GM19455 (cell line): Measurements from ENCODE around the gene ZIC4.

ENCODE experiments used
- ATAC-seq: cut with Tn5 transposase; IDR thresholded peaks from one replicate; pipeline ENCODE4 v1.9.1; 2021; ENCODE audit not compliant: unreplicated experiment

The ZIC4 gene

DNA sequence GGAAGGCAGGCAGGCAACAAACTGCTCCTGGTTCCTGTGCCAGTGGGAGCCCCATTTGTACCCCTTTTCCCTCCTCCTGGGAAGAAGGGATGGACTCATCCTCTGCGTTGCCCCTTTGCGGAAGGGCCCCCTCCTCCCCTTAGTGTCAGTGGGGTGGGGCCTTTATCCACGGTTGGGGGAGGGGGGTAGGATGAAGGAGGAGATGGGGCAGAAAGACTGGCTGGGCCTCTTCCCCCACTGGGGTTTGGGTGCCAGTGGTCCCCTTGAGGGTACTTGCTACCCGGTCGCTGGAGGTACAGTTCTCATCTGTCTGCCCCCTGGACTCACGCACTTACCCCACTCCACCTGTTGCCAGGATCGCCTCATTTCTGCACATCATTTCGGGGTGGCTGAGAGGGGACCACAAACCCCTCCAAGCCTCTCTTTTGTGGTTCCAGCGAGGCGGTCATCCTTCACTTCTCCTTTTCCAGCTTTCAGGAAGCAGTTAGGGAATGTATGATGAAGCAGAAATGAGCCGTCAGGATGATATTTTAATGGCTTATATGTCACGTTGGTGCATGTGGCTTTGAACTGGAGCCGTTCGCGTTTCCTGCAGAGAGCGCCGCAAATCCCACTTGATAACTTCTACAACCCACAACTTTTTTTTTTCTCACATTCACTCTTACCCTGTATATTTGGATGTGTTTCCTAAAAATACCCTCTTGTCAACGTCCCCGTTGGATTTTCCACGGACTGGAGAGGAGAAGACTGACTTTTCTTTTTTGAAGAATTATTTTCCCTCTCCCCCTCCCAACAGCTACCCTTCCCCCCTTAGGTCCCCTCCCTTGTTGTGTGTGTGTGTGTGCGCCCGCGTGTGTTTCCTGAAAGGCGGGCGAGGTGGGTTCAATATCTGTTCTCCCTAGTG is at the start of gene ZIC4:
Gene ZIC4 (minus strand): TSS at position 516 of the 904 bp plus-strand sequence. CDS start 3,746 bp downstream, outside the sequence.
- no peak for ATAC-seq

DNA sequence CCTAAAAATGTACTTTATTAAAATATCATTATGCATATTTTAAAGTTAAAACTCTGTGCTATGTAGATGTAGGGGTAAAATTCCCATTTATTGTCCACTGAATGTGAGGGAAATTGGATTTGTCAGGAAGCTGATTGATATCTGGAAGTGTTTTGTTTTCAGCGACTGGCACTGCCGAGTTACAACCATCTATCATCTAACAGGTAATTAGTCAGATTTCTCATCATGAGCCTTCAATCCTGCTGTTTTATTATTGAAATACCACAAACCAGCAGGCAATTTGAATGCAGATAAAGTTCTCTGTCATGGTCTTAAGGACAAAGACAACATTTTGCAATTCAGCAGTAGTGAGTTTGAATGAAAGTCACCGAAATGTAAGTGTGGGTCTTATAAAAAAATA is 43.3 kb upstream of the ZIC4 start:
- no peak for ATAC-seq

DNA sequence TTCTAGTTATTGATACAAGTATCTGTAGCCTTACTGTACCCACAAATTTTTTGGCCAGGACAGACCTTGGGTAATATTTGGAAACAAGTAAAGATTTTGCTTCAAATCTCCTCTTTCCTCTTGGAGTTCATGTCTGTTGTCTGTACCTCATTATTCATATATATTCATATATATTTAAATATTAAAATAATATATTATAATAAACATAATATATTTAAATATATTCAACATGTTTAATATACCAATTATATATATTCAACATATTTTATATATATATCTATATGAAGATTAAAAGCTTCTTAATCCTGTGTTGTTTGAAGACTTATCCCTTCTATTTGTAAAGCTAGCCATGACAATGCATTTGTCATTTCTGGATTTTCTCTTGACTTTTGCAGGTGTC is 40.9 kb upstream of the ZIC4 start:
- no peak for ATAC-seq

DNA sequence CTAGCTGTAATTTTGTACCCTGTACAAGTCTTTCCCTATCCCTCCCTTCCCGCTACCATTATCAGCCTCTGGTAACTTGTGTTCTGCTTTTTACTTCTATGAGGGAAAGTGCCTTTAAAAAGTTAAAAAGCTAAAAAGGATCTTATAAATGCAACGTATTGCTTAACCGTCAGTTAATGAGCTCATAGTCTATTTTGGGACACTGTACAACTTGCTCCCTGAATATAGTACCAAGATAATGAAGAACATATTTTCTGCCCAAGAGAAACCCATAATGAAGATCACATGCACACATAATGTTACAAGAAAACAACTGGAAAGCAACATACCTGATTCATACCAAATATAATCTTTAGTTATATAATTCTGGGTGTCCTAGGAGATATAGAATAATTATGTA is 25.4 kb upstream of the ZIC4 start:
- no peak for ATAC-seq

DNA sequence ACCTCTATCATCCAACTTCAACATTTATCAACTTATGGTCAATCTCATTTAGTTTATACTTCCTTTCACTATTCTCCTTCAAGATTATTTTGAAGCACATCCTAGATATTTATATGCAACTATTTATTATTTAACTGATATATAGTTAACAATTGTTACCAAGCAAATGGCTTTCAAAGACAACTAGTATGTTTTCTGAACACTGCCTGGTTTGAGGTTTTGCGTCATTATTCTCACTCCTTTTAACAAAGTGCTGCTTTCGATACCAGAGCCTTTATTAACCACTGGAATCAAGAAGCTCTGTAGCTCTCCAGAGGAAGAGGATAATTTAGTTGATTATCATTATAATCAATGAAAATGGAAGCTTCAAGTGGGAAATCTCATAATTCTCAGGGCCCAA is 22.4 kb upstream of the ZIC4 start:
- ATAC-seq = no peak

DNA sequence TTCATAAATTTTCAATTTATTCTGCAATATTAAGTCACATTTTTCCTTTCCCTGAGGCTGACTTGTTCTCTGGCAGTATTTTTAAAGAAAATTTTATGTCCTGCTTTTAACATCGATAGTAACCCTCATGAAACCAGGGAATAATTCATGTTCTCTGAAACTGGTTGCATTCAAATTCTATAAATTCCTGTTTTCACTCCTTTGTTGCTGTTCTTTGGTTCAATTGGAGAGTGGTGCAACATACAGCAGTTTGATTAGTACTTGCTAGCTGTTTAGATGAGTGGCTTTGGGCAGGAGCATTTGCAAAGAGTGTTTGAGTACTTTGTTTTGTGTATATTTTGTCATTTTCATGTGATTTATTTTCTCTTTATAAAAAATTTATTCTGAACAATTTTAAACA is 22.0 kb upstream of the ZIC4 start:
- no peak for ATAC-seq

DNA sequence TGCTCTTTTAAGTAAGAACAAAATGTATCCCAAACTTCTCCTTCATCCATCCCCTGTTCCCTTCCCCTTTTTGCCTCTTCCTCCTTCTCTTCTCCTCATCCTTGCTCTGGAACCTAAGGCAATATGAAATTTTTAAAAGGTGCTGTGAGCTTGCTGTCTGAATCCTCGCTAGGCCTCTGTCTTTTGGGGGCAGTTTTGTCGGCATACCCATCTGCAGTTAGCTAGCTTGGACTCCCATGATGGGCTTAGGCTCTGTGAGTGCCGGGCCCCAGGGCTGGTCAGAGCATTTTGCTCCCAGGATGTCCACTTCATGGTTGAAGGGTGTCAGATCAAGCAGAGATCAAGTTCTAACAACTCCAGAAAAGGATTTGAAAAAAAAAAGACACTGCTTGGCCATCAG is 21.4 kb upstream of the ZIC4 start:
- no peak for ATAC-seq

DNA sequence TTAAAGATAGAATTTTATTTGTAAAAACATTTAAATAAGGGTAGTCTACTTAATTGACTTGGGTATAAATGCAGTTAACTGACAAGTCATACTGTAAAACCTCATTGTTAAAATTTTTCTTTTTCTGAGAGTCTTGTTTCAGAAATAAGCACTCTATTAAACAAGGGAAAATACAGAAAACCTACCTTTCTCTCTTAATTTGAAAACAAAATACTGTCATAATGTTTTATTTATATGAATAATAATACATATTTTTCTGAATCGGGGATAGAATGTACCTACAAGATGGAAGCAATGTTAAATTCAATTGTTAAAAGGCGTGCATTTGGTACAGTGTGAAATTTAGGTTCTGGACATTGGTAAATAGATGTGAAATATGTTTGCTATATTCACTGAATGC is 20.6 kb upstream of the ZIC4 start:
- no peak for ATAC-seq

DNA sequence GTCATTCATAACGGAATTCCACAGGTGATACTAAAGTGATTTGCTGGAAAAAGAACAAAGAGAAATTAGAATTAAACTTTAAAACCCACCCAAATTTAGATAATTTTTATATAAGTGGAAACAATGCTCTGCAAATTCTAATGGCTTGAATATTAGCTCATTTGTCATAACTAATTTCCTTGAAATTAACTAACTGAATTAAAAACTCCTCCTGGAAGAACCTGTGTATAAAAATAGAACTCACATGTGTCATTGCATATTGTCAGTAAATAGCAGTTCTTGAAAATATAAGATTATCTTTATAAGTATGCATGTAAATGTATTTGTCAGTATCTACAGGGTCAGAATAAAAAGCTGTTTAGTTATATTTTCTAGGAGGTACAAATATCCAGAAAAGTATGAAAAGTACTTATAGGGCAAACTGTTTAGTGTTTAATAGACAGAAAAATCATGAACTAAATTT is 19.1 kb upstream of the ZIC4 start:
- no peak for ATAC-seq

DNA sequence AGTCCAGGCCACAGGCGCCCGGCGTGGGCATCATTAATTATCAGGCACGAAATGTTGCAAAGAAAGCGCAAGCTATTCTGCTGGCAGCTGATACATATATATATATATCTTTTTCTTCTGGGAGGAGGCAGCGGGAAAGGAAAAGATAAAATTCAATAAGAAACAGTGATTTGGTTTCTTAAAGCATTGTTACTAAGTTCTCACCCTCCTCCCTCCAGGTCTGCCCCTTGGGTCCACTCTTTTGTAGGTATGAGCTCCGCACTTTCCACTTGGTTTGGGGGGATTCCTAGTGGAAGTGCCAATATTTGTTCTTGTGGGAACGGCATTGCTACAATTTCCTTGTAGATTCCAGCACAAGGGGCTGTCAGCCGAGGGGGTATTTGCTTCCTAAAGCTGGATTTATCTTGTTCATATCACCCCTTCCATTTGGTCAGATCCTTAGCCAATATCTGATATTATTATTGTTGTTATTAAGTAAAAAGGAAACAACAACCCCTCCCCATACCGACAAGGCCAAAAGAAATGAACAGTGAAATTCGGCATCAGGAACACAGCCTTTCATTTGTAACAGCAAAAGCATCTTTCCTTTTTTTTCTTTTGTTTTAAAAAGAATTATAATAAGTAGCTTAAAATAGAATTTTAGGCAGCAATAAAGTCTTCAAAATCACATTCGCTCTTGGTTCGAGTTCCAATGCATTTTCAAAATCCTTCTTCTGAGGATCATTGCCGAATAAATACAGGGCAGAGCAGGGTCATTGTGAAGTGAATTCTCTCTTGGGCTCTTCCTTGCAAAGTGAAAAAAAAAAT is 18.4 kb upstream of the ZIC4 start:
- no peak for ATAC-seq

DNA sequence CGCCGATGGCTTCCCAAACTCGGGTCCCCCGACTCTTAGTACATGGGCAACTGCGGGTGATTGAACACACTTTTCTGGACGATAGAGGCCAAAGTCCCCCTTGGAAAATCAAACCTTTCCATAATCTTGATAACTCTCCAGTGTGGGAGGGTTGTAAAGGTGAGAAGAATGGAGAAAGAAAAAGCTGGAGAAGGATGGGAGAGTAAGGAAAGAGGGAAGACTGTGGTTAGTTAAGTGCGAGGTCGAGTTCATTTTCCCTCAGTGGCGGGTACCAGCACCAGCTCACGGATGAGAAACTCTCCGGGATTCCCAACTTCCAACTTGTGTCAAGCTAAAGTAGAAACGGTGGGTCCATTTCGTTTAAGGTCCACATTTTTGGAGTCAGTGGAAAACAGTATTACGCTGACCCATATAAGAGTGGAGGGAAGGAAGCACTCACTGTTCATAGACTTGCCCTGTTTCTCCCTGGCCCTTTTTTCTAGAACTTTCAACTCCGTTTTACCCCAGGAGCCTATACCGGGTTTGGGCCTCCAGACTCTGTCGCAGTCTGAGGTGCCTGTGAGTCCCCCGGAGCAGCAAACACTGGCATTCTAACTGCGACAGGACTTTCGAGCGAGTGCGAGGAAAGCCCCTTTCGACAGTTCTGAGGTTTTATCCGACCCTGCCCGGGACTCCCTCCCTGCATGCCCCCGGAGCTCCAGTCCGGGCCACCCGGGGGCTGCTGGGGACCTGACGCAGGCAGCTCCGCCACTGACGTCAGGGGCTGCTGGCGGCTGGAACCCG is 17.6 kb upstream of the ZIC4 start:
- ATAC-seq = no peak

DNA sequence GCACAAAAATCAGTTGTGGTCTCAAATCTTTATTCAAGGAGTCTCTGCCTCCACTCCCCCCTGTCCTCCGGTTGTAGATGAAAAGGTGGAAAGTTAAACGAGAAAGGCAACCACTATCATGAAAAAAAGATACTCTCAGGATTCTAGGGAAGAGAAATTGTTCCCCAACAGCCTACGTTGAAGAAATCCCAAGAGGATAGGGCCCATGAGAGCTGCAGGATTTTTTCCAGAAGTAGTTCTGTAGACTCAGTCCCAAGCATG is 17.1 kb upstream of the ZIC4 start:
- no peak for ATAC-seq

DNA sequence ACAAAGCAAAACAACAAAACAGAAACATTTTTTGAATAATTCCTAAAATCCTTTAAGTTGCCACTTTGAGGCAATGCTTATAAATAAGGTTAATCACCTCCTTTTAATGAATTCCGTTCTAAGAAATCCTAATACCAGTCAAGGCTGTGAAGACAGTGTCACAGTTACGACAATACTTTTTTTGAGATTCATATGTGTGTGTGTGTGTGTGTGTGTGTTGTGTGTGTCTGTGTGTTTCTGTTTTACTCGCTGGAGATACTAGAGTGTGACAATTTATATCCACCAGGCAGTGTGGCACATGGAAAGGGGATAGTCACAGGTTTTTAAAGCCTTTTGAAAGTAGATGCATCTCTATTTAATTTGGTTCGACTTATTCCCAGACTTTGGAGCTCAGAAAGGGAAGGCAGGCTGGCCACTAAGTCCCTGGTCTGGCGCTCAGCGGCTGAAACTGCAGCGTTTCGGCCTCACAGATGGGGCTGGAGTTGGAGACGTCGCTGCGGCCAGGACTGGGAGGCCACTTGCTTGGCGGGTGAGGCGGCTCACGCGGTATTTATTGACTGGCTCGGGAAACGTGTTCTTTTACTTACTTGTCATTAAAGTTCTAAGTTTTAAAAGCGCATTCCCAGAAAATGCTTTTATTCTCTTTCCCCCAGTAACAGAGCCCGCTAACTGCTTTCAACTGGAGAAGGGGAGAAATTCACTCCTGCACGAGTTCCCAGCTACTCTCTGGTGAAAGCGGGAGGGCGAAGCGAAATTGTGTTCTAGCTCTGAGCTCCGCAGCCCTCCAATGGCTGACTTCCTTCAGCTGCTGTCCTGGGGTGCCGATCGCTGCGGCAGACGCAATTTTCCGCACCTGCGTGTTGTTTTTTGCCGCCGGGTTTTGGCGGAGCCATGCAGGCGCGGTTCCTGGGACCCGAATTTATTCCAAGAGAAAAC is 16.5 kb upstream of the ZIC4 start:
- ATAC-seq = no peak

DNA sequence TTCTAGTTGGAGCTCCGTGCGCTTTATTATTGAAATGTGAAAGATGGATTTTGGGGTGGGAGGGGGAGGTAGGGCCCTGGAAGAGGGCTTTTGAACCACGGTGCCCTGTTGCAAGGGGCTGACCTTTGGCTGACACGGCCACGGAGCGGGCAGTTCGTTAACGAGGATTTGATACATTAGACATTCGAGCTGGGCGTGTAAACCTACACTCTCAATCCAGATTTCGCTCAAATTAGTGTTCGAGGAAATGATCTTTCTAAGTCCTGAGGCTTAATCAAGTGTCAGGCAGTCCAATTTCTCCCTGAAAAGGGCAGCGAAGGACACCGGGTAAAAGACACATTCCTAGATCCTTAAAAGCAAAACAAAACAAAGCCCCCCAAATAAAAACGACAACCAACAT is 15.9 kb upstream of the ZIC4 start:
- ATAC-seq = no peak

DNA sequence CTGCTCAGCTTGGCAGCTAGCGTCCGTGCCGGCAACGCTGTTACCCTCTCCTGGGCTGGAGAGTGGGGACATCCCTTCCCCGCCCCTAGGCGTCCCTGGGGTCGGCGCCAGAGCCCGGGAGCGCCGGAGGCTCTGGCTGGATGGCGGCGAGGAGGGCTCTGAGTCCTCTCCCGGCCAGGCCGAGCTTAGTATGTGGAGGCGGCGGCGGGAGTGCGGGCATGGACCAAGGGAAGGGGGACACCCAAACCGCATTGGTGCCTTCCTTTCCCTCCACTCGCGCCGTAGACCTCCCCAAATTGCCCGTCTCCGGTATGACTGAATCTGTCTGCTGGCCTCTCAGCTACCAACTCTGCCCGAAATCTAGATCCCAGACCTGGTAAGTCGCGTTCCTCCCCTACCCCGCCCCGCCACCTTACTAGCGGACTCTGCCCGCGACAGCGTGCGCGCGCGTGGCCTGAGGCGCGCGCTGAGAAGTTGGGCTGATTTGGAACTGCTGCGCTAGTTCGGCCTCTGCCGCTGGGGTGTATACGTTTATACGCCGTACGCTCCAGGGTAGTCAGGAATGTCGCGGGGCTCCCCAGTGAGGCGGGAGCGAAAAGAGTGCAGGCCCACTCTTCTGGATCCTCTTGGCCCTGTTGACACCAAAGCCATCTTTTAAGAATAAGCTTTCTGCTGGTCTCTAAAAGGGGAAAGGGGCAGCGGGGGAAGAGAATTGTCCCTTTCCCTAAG is 15.0 kb upstream of the ZIC4 start:
- no peak for ATAC-seq

DNA sequence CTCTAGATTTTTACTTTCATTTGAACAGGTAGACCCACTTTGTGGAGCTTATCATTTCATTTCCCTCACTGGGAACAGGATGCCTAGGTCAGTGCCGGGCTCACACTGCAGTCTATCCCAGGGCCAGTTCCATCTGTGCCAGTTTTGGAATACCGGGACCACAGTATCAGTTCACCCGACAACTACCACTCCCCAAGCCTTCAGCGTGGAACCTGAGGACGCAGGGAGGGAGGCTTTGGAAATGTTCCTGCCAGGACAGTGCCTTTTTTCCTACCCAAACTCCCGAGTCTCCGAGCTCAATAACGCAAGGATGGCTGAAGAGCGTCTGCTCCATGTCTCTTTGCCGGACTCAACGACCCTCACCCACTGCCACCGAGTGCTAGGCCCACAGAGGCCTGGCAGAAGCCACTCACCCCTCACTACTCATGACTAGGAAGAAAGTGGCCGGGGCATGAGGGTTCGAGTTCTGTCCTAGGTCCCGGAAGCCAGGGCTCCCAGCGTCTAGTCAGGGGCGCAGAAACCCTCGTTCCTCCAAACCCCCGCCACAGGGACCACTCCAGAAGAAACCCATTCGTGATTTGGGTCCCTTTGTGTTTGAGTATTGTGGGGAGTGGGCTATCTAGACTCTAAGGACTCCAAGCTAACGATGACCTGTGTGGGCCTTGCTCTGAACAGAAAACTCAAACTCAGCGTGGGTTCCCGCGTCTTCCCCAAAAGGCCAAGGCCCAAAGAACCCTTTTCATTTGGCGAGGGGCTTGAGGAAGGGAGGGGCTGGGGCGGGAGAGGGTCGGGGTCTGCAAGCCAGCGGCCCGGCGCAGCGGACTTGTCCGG is 14.2 kb upstream of the ZIC4 start:
- ATAC-seq = no peak

DNA sequence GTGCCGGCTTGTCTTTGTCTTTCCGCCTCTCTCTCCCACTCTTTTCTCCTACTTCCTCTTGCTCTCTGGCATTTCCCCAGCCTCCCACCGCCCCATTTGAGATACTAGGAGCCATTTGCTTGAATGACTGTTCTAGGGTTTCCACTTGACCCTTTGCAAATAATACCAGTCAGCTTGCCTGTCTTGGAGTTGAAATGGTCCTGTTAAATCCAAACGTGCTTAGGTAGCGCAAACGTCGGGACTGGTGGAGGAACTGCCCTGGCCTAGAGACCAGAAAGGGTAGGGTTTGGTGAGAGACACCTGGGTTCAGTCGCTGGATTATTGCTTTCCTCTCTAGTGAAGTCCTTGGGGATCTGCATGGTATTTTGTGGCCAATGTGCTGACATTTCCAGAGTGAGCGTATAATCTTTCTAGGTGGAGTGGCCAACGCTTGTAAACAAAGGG is 13.5 kb upstream of the ZIC4 start:
- no peak for ATAC-seq

DNA sequence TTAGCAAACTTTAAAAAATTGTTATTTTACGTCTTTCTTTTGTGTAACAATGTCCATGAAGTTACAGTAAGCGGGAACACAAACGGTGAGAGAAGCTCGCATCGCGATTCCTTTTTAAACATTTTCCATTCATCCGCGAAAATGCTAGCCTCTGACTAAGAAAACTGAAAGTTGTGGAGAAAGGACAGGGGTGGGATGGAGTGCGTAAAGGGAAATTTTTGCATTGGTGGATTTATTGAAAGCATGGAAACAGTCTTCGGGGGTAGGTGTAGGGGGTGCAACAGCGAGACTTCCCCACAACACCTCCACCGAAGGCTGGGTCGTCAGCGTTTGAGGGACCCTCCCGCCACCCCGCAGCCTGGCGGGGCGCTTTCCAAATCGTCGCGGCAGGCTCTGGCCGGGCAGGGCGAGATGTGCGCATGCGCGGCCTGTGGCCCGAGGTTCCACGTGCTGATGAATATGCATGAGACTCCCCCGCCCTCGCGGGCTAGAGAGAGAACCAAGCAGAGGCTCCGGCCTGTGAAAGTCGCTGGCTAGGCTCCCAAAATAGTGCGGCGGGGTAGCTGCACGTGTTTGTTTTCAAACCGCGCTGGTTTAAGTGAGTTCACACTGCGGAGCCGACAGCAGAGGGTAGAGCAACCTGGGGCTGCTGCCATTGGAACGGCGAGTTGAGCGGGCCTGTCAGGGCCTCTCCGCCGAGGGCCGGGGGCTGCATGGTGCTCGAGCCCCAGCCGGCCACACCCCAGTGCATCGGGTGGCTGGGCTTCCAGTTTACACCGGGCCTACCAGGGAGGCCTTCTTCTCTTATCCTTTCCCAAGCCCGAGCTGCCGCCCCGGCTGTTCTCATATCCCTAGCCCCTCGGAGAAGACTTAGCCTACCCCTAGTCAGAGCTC is 12.7 kb upstream of the ZIC4 start:
- ATAC-seq = no peak
